Panc1 (cell line): Measurements from ENCODE around the gene POLR3E. TPM values are rescaled to one million over a fixed set of nuclear protein-coding genes. Genes with fewer than 3 reads are reported as not detected.

ENCODE experiments used
- ATAC-seq: fragments of 200-7000 bp; cut with Tn5 transposase; 2 replicates; pipeline ENCODE4 v1.9.1; 2020; ENCODE audit warnings: mild to moderate bottlenecking, moderate library complexity
- BruUV-seq: library from RNA; stranded (reverse); fragments of 400-500 nt; replicated peaks from 2 replicates; lab custom pipeline; 2021; lab: Mats Ljungman, UMichigan
- CTCF ChIA-PET: fragments of 300-600 bp; sonication (Branson Sonifier 250); formaldehyde crosslinking; loops from one replicate; lab custom pipeline; 2022; ENCODE audit warnings: antibody characterized with exemption; lab: Charles Lee
- POLR2A ChIA-PET: fragments of 300-600 bp; sonication (Branson Sonifier 250); formaldehyde crosslinking; loops from one replicate; lab custom pipeline; 2022; ENCODE audit warnings: antibody characterized with exemption; lab: Charles Lee
- DNase-seq: peaks from one replicate; pipeline ENCODE4 v3.0.0-alpha.2; 2010; ENCODE audit warnings: low read depth, low spot score
- H3K27ac ChIP-seq: 2 replicates; pipeline ENCODE4 v1.5.1; 2011; ENCODE audit warnings: mild to moderate bottlenecking, low read length, inconsistent platforms
- H3K27me3 ChIP-seq: fragments of 200-500 bp; sonication (Bioruptor generic); 2 replicates; pipeline ENCODE4 v1.6.0; 2014; ENCODE audit warnings: low read length, inconsistent platforms; ENCODE audit not compliant: control insufficient read depth, insufficient read depth
- H3K36me3 ChIP-seq: fragments of 200-500 bp; sonication (Bioruptor generic); 2 replicates; pipeline ENCODE4 v1.5.1; 2014; ENCODE audit warnings: inconsistent platforms, mild to moderate bottlenecking, low read length, moderate library complexity; ENCODE audit not compliant: control insufficient read depth, insufficient read depth
- H3K4me1 ChIP-seq: 2 replicates; pipeline ENCODE4 v1.5.1; 2011; ENCODE audit warnings: inconsistent platforms, mild to moderate bottlenecking, low read length, moderate library complexity; ENCODE audit not compliant: control insufficient read depth, insufficient read depth
- H3K4me3 ChIP-seq, 2 experiments: 2 replicates each; pipeline ENCODE4 v1.5.1; 2011 to 2012; ENCODE audit warnings: low read depth in 2 of 2, low read length in 2 of 2, mild to moderate bottlenecking in 2 of 2, inconsistent platforms in 1 of 2, moderate library complexity in 1 of 2
- H3K9me3 ChIP-seq: fragments of 200-500 bp; sonication (Bioruptor generic); 2 replicates; pipeline ENCODE4 v1.5.1; 2014; ENCODE audit warnings: low read depth, mild to moderate bottlenecking, inconsistent platforms, low read length, moderate library complexity; ENCODE audit not compliant: control insufficient read depth, insufficient read depth
- POLR2AphosphoS5 ChIP-seq: IDR thresholded peaks from 2 replicates; pipeline ENCODE4 v1.6.1; 2012; ENCODE audit warnings: mild to moderate bottlenecking, low read depth, low read length, moderate library complexity
- SIN3A ChIP-seq: IDR thresholded peaks from 2 replicates; pipeline ENCODE4 v1.6.1; 2012; ENCODE audit warnings: low read depth, mild to moderate bottlenecking, low read length, moderate library complexity, borderline replicate concordance; ENCODE audit not compliant: insufficient read depth
- TCF7L2 ChIP-seq: IDR thresholded peaks from 2 replicates; pipeline ENCODE4 v1.6.1; 2011; ENCODE audit warnings: mild to moderate bottlenecking, low read depth, low read length, inconsistent platforms
- in situ Hi-C: cut with HindIII; loops from 2 replicates; pipeline ENCODE4 v1.10.0; 2016; ENCODE audit warnings: low sequenced_read_pairs, low pct_unique_long_range_greater_than_20kb
- intact Hi-C: fragments of 100-400 bp; cut with micrococcal nuclease; formaldehyde crosslinking; loops from one replicate; pipeline ENCODE4 v1.10.0; 2022; ENCODE audit not compliant: unreplicated experiment
- total RNA-seq: library from RNA; stranded (reverse); gene quantifications from one replicate; pipeline ENCODE4 v1.2.1, GENCODE V29; 2021; ENCODE audit not compliant: unreplicated experiment
- TF ChIP-seq, protein P1 (sequence below), 2 experiments: IDR thresholded peaks; 2 replicates each; pipeline ENCODE4 v1.6.1; 2011 to 2012; ENCODE audit warnings: low read depth in 2 of 2, control low read depth in 1 of 2, low read length in 1 of 2, mild to moderate bottlenecking in 1 of 2, moderate library complexity in 1 of 2; ENCODE audit not compliant: insufficient read depth in 1 of 2
- TF ChIP-seq, protein P2 (sequence below): fragments of 450-650 bp; IDR thresholded peaks from 2 replicates; pipeline ENCODE4 v1.5.1; 2017; ENCODE audit warnings: mild to moderate bottlenecking

POLR3E gene
- total RNA-seq, 1 experiment from 2014 or later: 45.2 TPM

DNA sequence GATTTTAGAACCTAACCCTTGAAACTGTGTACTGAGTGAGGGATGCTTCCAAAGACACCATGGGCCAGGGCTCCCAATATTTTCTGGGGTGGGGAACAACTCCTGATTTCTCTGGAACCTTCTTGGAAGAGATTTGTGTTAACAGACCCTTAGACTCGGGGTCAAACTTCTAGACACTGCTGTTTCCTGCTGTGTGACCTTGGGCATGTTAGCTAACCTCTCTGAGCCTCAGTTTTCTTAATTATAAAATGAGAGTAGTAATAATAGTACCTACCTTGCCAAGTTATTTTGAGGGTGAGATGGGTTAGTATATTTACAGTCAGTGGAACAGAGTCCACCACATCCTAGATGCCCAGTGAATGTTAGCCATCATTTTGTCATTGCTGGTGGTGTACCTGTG, 18.8 kb downstream of the POLR3E start:
- Histone ChIP-seq H3K27me3 (no peaks in the 10 kb centered on the region), H3K27ac (no peak overlapping the region), H3K36me3 (no peaks in the 10 kb centered on the region; the same call in 1 of the 2 replicates), H3K4me3 (no peak overlapping the region), H3K4me1 (no peaks in the 10 kb centered on the region), H3K9me3 (no peaks in the 10 kb centered on the region)
- POLR2A ChIA-PET: interaction anchor here (0.6 kb wide), 1 partner anchor 50 kb away, joined by 4 read pairs; no protein-coding TSS in a partner anchor
- no peak for DNase-seq
- in situ Hi-C loops (no loop called here), intact Hi-C loops (no loop called here)
- TF ChIP-seq SIN3A (no peak), TCF7L2 (no peak), POLR2AphosphoS5 (no peak)
- TF ChIP-seq, protein P1, sequence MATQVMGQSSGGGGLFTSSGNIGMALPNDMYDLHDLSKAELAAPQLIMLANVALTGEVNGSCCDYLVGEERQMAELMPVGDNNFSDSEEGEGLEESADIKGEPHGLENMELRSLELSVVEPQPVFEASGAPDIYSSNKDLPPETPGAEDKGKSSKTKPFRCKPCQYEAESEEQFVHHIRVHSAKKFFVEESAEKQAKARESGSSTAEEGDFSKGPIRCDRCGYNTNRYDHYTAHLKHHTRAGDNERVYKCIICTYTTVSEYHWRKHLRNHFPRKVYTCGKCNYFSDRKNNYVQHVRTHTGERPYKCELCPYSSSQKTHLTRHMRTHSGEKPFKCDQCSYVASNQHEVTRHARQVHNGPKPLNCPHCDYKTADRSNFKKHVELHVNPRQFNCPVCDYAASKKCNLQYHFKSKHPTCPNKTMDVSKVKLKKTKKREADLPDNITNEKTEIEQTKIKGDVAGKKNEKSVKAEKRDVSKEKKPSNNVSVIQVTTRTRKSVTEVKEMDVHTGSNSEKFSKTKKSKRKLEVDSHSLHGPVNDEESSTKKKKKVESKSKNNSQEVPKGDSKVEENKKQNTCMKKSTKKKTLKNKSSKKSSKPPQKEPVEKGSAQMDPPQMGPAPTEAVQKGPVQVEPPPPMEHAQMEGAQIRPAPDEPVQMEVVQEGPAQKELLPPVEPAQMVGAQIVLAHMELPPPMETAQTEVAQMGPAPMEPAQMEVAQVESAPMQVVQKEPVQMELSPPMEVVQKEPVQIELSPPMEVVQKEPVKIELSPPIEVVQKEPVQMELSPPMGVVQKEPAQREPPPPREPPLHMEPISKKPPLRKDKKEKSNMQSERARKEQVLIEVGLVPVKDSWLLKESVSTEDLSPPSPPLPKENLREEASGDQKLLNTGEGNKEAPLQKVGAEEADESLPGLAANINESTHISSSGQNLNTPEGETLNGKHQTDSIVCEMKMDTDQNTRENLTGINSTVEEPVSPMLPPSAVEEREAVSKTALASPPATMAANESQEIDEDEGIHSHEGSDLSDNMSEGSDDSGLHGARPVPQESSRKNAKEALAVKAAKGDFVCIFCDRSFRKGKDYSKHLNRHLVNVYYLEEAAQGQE (IDR thresholded peaks at IDR 0.05; ENCODE audit: insufficient read depth in 1 of 2, low read depth in 2 of 2, low read length in 1 of 2): no peak
- TF ChIP-seq, protein P2, sequence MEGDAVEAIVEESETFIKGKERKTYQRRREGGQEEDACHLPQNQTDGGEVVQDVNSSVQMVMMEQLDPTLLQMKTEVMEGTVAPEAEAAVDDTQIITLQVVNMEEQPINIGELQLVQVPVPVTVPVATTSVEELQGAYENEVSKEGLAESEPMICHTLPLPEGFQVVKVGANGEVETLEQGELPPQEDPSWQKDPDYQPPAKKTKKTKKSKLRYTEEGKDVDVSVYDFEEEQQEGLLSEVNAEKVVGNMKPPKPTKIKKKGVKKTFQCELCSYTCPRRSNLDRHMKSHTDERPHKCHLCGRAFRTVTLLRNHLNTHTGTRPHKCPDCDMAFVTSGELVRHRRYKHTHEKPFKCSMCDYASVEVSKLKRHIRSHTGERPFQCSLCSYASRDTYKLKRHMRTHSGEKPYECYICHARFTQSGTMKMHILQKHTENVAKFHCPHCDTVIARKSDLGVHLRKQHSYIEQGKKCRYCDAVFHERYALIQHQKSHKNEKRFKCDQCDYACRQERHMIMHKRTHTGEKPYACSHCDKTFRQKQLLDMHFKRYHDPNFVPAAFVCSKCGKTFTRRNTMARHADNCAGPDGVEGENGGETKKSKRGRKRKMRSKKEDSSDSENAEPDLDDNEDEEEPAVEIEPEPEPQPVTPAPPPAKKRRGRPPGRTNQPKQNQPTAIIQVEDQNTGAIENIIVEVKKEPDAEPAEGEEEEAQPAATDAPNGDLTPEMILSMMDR: no peak
- ATAC-seq: no peak
- BruUV-seq: no TSS peak
- CTCF ChIA-PET: no interaction called here

DNA sequence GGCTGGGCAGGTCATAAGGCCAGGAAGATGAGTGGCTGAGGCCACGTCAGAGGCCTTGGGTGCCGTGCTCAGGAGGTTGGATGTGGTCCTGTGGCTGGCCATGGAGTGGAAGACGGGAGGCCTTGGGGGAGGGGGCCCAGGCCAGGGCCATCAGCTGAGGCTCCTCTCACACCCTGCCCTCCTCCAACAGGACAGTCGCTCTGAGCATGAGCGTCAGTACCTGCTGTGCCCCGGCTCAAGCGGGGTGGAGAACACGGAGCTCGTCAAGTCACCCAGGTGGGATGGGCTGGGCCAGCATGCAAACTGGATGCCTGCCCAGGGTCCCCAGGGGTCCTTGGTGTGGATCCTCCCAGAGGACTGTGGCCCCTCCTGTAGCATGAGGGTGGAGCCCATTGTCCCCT, 19.2 kb downstream of the POLR3E start:
- BruUV-seq: no TSS peak
- H3K27ac ChIP-seq: no peak overlapping the region
- no peaks in the 10 kb centered on the region for H3K27me3 ChIP-seq
- intact Hi-C loops: no loop called here
- ChIA-PET POLR2A (interaction anchor here (0.6 kb wide), 1 partner anchor 51 kb away, joined by 4 read pairs; no protein-coding TSS in a partner anchor), CTCF (no interaction called here)
- DNase-seq (no peak), ATAC-seq (no peak)
- no peaks in the 10 kb centered on the region for H3K4me1 ChIP-seq
- TF ChIP-seq TCF7L2 (no peak), SIN3A (no peak), POLR2AphosphoS5 (no peak)
- TF ChIP-seq, protein P1 (IDR thresholded peaks at IDR 0.05; ENCODE audit: insufficient read depth in 1 of 2, low read depth in 2 of 2, low read length in 1 of 2): no peak
- TF ChIP-seq, protein P2: no peak
- no peaks in the 10 kb centered on the region for H3K9me3 ChIP-seq
- in situ Hi-C loops: no loop called here
- no peak overlapping the region for H3K4me3 ChIP-seq
- H3K36me3 ChIP-seq: no peaks in the 10 kb centered on the region; the same call in 1 of the 2 replicates
